ENCODE measurements around the gene MYO5A. TPM values are rescaled to one million over a fixed set of nuclear protein-coding genes. Genes with fewer than 3 reads are reported as not detected.

Gene MYO5A
- polyA plus RNA-seq, 1 donor (not counting 4 experiments of a cell fraction or from before 2014, with no cell fraction given) = 53.8 TPM

- FAIRE-seq = no peak
- DNase-seq (ENCODE audit: low read depth, low spot score) = no peak
- Histone ChIP-seq H3K9me3 (ENCODE audit: control insufficient read depth, low read depth, low read length) (no peaks in the 10 kb centered on the region), H3K9me1 (ENCODE audit: control insufficient read depth, extremely low read depth, insufficient read depth, low read length) (no peaks in the 10 kb centered on the region), H3K36me3 (ENCODE audit: control insufficient read depth in 2 of 2, extremely low read depth in 1 of 2, insufficient read depth in 2 of 2, low read length in 2 of 2) (no peaks in the 10 kb centered on the region), H2AFZ (ENCODE audit: control insufficient read depth, low read length) (no peak overlapping the region), H3K4me3 (ENCODE audit: control insufficient read depth in 2 of 3, extremely low read depth in 1 of 3, insufficient read depth in 2 of 3, low read depth in 1 of 3, low read length in 3 of 3) (no peak overlapping the region), H4K20me1 (ENCODE audit: control insufficient read depth, extremely low read depth, insufficient read depth, low read length) (no peaks in the 10 kb centered on the region), H3K79me2 (ENCODE audit: control insufficient read depth, insufficient read depth, low read length) (peaks cover 41% of the 10 kb centered on the region), H3K27ac (ENCODE audit: control insufficient read depth, insufficient read depth, low read length) (no peak overlapping the region), H3K9ac (ENCODE audit: control insufficient read depth, extremely low read depth, insufficient read depth, low read length) (no peak overlapping the region), H3K4me2 (ENCODE audit: control insufficient read depth, extremely low read depth, insufficient read depth, low read depth, low read length) (no peak overlapping the region), H3K27me3 (ENCODE audit: control insufficient read depth, extremely low read depth, insufficient read depth, low read length) (no peaks in the 10 kb centered on the region), H3K4me1 (ENCODE audit: control insufficient read depth, extremely low read depth, insufficient read depth, low read length) (peaks cover 36% of the 10 kb centered on the region)
- TF ChIP-seq EZH2 (IDR thresholded peaks at IDR 0.05; ENCODE audit: low read length) (no peak), CTCF (optimal IDR thresholded peaks at IDR 0.05 in 1 of 3, IDR thresholded peaks at IDR 0.05 in 1 of 3, conservative IDR thresholded peaks at IDR 0.05 in 1 of 3; ENCODE audit: extremely low read depth in 1 of 3, insufficient read depth in 2 of 3, low read length in 3 of 3) (no peak)
- dilution Hi-C loops (cut with MboI; ENCODE audit: extremely low pct_ligation_motif_present, low sequenced_read_pairs) = no loop called here
These were observed 42.4 kb downstream of the MYO5A start for GRCh38 chr15:52486003-52486996.

- H3K4me1 ChIP-seq (ENCODE audit: control insufficient read depth, extremely low read depth, insufficient read depth, low read length) = peaks cover 39% of the 10 kb centered on the region
- dilution Hi-C loops (cut with MboI; ENCODE audit: extremely low pct_ligation_motif_present, low sequenced_read_pairs) = no loop called here
These were observed 43.4 kb downstream of the MYO5A start for GRCh38 chr15:52485290-52485689.

More at GRCh38 chr15:52485290-52485689, 43.4 kb downstream of the MYO5A start:
- Histone ChIP-seq H3K27me3 (ENCODE audit: control insufficient read depth, extremely low read depth, insufficient read depth, low read length) (no peaks in the 10 kb centered on the region), H3K9ac (ENCODE audit: control insufficient read depth, extremely low read depth, insufficient read depth, low read length) (no peak overlapping the region), H3K79me2 (ENCODE audit: control insufficient read depth, insufficient read depth, low read length) (peaks cover 45% of the 10 kb centered on the region), H3K4me2 (ENCODE audit: control insufficient read depth, extremely low read depth, insufficient read depth, low read depth, low read length) (no peak overlapping the region), H3K9me3 (ENCODE audit: control insufficient read depth, low read depth, low read length) (no peaks in the 10 kb centered on the region), H3K4me3 (ENCODE audit: control insufficient read depth in 2 of 3, extremely low read depth in 1 of 3, insufficient read depth in 2 of 3, low read depth in 1 of 3, low read length in 3 of 3) (no peak overlapping the region), H3K27ac (ENCODE audit: control insufficient read depth, insufficient read depth, low read length) (no peak overlapping the region), H3K9me1 (ENCODE audit: control insufficient read depth, extremely low read depth, insufficient read depth, low read length) (no peaks in the 10 kb centered on the region), H3K36me3 (ENCODE audit: control insufficient read depth in 2 of 2, extremely low read depth in 1 of 2, insufficient read depth in 2 of 2, low read length in 2 of 2) (no peaks in the 10 kb centered on the region), H2AFZ (ENCODE audit: control insufficient read depth, low read length) (no peak overlapping the region), H4K20me1 (ENCODE audit: control insufficient read depth, extremely low read depth, insufficient read depth, low read length) (no peaks in the 10 kb centered on the region)
- no peak for FAIRE-seq
- TF ChIP-seq CTCF (optimal IDR thresholded peaks at IDR 0.05 in 1 of 3, IDR thresholded peaks at IDR 0.05 in 1 of 3, conservative IDR thresholded peaks at IDR 0.05 in 1 of 3; ENCODE audit: extremely low read depth in 1 of 3, insufficient read depth in 2 of 3, low read length in 3 of 3) = no peak
- TF ChIP-seq EZH2 (IDR thresholded peaks at IDR 0.05; ENCODE audit: low read length) = no peak
- no peak for DNase-seq (ENCODE audit: low read depth, low spot score)
